Measurements from ENCODE around the gene POP5.
"Not testable (repeated sequence)": the region's sequence is repeated elsewhere in the genome, so short reads cannot be mapped to it uniquely, and the experiment has no call there.

Gene POP5

GRCh38 chr12:120536064-120536791 is 45.0 kb downstream of the POP5 start:
- peak; percentile 13 to 23 for DNase-seq

- DNase-seq: peak; percentile 58 to 60
These were observed 46.2 kb downstream of the POP5 start for GRCh38 chr12:120534703-120535655.

GRCh38 chr12:120534203-120534702 is 46.9 kb downstream of the POP5 start, which contains the start of gene RNF10:
Gene RNF10 (plus strand): TSS chr12:120534356. CDS start chr12:120534812, 456 bp downstream.
- DNase-seq: peak; percentile 64 to 73

- no peak for DNase-seq
These were observed 48.4 kb downstream of the POP5 start for GRCh38 chr12:120532701-120533238.

- DNase-seq: not testable (repeated sequence)
These were observed 50.8 kb downstream of the POP5 start for GRCh38 chr12:120530418-120530761.

- peak in 1 of 2 donors; percentile 19 for DNase-seq
These were observed 51.4 kb downstream of the POP5 start for GRCh38 chr12:120529641-120530417.

GRCh38 chr12:120528861-120529525 is 52.2 kb downstream of the POP5 start, which contains the start of gene COQ5:
Gene COQ5 (minus strand): TSS chr12:120529158. CDS start chr12:120529141, 17 bp downstream.
- DNase-seq: peak; percentile 86 to 87
